ENCODE measurements around the gene CTSC.

Gene CTSC

DNA sequence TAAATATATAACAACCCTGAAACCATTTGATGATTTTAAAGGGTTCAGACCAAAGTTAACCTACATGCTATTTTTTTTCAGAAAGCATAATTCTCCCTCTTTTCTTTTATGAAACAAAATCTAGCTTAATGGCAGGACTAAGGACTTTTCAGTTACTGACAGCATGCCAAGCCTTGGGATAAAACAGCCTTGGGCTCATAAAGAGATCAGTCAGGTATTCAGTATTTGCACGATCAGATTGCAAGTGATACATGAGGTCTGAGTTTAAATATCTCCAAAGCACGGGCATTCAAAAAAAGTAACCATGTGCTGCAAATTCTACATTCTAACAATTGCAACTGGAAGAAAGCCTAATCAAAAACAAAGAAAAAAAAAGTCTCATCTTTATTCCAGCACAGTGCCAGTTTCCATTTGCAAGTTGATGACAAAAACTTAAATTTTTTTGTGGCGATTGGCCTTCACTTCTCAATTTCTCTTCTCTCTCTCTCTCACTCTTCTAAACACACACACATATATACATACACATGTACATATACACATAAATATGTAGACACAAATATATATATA is 60.1 kb downstream of the CTSC start:
- no peak for TF ChIP-seq CTCF (IDR thresholded peaks at IDR 0.05)
- no peak overlapping the region for H3K4me3 ChIP-seq
- no peak for DNase-seq (ENCODE audit: low spot score)
- no peak overlapping the region for H3K27ac ChIP-seq

GRCh38 chr11:88275636-88276035 is 61.9 kb downstream of the CTSC start:
- no peak for TF ChIP-seq CTCF (IDR thresholded peaks at IDR 0.05)
- no peak overlapping the region for H3K27ac ChIP-seq
- DNase-seq (ENCODE audit: low spot score): no peak
- H3K4me3 ChIP-seq: no peak overlapping the region

- Histone ChIP-seq H3K27ac (no peak overlapping the region), H3K4me3 (no peak overlapping the region)
- no peak for TF ChIP-seq CTCF (IDR thresholded peaks at IDR 0.05)
- DNase-seq (ENCODE audit: low spot score): no peak
Measured at GRCh38 chr11:88266919-88267318, 70.6 kb downstream of the CTSC start.

- no peak overlapping the region for H3K4me3 ChIP-seq
- no peak for DNase-seq (ENCODE audit: low spot score)
- no peak overlapping the region for H3K27ac ChIP-seq
- no peak for TF ChIP-seq CTCF (IDR thresholded peaks at IDR 0.05)
Measured at GRCh38 chr11:88266157-88266556, 71.4 kb downstream of the CTSC start.

- Histone ChIP-seq H3K27ac (no peak overlapping the region), H3K4me3 (no peak overlapping the region)
- no peak for TF ChIP-seq CTCF (IDR thresholded peaks at IDR 0.05)
- no peak for DNase-seq (ENCODE audit: low spot score)
Measured at GRCh38 chr11:88259431-88259830, 78.1 kb downstream of the CTSC start.

- no peak for TF ChIP-seq CTCF (IDR thresholded peaks at IDR 0.05)
- H3K27ac ChIP-seq: no peak overlapping the region
- no peak for DNase-seq (ENCODE audit: low spot score)
Measured at GRCh38 chr11:88252208-88252607, 85.3 kb downstream of the CTSC start.

GRCh38 chr11:88250566-88251242 is 86.8 kb downstream of the CTSC start:
- H3K27ac ChIP-seq: no peak overlapping the region
- no peak for DNase-seq (ENCODE audit: low spot score)
- no peak overlapping the region for H3K4me3 ChIP-seq
- no peak for TF ChIP-seq CTCF (IDR thresholded peaks at IDR 0.05)

More at GRCh38 chr11:88252208-88252607, 85.3 kb downstream of the CTSC start:
- H3K4me3 ChIP-seq: no peak overlapping the region

All from coronary artery (tissue), 2 donors.